VCaP (cell line): ENCODE results near the gene PRPSAP1.
A peak's percentile ranks its signal among the peaks of the same experiment; 100 is the strongest.

Experiments
- H3K27ac ChIP-seq: fragments of 450-650 bp; 2 replicates; pipeline ENCODE4 v1.5.1; 2017
- TF ChIP-seq, protein P1 (sequence below): fragments of 450-650 bp; conservative IDR thresholded peaks from 2 replicates; pipeline ENCODE4 v1.5.1; 2017; ENCODE audit warnings: mild to moderate bottlenecking, moderate library complexity

Gene PRPSAP1

GRCh38 chr17:76262732-76263344 is 90.9 kb downstream of the PRPSAP1 start:
- TF ChIP-seq, protein P1, sequence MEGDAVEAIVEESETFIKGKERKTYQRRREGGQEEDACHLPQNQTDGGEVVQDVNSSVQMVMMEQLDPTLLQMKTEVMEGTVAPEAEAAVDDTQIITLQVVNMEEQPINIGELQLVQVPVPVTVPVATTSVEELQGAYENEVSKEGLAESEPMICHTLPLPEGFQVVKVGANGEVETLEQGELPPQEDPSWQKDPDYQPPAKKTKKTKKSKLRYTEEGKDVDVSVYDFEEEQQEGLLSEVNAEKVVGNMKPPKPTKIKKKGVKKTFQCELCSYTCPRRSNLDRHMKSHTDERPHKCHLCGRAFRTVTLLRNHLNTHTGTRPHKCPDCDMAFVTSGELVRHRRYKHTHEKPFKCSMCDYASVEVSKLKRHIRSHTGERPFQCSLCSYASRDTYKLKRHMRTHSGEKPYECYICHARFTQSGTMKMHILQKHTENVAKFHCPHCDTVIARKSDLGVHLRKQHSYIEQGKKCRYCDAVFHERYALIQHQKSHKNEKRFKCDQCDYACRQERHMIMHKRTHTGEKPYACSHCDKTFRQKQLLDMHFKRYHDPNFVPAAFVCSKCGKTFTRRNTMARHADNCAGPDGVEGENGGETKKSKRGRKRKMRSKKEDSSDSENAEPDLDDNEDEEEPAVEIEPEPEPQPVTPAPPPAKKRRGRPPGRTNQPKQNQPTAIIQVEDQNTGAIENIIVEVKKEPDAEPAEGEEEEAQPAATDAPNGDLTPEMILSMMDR: no peak
- peak overlapping the region; percentile 97 for H3K27ac ChIP-seq

DNA sequence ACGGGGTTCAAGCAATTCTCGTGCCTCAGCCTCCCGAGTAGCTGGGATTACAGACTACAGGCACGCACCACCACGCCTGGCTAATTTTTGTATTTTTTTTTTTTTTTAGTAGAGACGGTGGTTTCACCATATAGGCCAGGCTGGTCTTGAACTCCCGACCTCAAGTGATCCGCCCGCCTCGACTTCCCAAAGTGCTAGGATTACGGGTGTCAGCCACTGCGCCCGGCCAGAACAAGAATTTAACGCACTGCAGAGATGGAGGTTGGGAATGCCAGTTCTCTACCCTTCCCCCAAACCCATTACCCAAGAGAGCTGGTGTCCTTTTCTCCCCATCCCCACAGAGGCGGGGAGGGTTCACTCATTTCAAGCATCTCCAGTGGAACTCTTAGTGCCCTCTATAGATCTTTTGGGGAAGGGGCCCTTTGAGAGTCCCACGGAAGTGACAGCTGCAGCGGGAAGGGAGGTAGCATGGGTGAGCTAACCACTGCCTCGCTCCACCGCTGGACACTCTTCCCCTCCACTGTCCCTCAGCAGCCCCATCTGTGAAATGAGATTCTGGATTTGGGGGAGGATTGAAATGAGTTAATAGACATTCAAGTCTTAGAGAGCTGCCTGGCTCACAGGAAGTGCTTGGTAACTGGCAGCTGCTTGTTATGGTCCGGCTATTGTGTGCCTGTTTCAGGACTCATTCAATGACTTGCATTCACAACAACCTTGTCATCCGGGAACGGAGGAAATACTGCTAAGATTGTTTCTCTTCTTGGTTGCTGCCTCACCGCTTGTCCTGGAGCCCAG is 92.1 kb downstream of the PRPSAP1 start:
- H3K27ac ChIP-seq: peak overlapping the region; percentile 97
- TF ChIP-seq, protein P1: no peak

DNA sequence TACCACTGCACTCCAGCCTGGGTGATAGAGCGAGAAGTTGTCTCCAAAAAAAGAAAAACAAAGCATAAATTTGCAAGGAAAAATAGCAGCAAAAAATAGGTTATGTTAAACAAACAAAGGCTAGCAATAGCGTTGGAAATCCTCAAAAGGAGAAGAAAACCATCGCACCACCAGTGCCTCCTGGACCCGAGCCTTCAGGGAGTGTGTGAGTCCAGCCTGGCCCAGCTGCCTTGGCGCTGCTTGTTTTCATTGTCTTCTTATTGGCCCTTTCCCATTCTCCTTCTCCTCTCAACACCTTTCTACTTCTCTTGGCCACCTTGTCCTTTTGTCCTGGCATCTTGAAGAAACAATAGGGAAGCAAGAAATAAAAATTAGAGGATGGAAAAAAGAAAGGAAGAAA is 93.0 kb downstream of the PRPSAP1 start:
- H3K27ac ChIP-seq: no peak overlapping the region; the same call in 1 of the 2 replicates
- TF ChIP-seq, protein P1: no peak

DNA sequence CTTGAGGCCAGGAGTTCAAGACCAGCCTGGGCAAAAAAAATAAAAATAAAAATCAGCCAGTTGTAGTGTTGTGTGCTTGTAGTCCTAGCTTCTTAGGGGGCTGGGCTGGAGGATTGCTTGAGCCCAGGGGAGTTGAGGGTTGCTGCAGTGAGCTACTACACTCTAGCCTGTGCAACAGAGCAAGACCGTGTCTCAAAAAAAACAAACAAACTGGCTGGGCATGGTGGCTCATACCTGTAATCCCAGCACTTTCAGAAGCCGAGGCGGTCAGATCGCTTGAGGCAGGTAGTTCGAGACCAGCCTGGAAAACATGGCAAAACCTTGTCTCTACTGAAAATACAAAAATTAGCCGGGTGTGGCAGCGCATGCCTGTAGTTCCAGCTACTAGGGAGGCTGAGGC is 93.5 kb downstream of the PRPSAP1 start:
- H3K27ac ChIP-seq: no peak overlapping the region
- TF ChIP-seq, protein P1: no peak
